CD4-positive, alpha-beta memory T cell (primary cell): ENCODE measurements around the gene CPLX1. TPM values are rescaled to one million over a fixed set of nuclear protein-coding genes. Genes with fewer than 3 reads are reported as not detected.
"Not testable (repeated sequence)": the region's sequence is repeated elsewhere in the genome, so short reads cannot be mapped to it uniquely, and the experiment has no call there.

Source experiments
- CTCF ChIA-PET: fragments of 350-600 bp; sonication (Branson Sonifier 250); formaldehyde crosslinking; loops from one replicate; lab custom pipeline; 2021; ENCODE audit warnings: inconsistent platforms; ENCODE audit not compliant: partially characterized antibody; lab: Charles Lee
- POLR2A ChIA-PET: fragments of 350-600 bp; sonication (Branson Sonifier 250); formaldehyde crosslinking; loops from one replicate; lab custom pipeline; 2021; ENCODE audit not compliant: partially characterized antibody; lab: Charles Lee
- DNase-seq, 5 donors: peaks; one replicate each; pipeline versions ENCODE4 v3.0.0 to v3.0.0-alpha.2; 2020 to 2022; ENCODE audit warnings: mixed read lengths in 1 of 5
- H3K27ac ChIP-seq: one replicate; pipeline ENCODE4 v1.7.0; 2013; ENCODE audit warnings: low read depth, low read length
- H3K27me3 ChIP-seq: 2 replicates; pipeline ENCODE4 v1.7.0; 2013; ENCODE audit warnings: mild to moderate bottlenecking, low read length, moderate library complexity; ENCODE audit not compliant: insufficient read depth
- H3K36me3 ChIP-seq: 2 replicates; pipeline ENCODE4 v1.7.0; 2013; ENCODE audit warnings: mild to moderate bottlenecking, low read length, moderate library complexity; ENCODE audit not compliant: insufficient read depth
- H3K4me1 ChIP-seq: 2 replicates; pipeline ENCODE4 v1.7.0; 2013; ENCODE audit warnings: mild to moderate bottlenecking, low read length, moderate library complexity; ENCODE audit not compliant: insufficient read depth
- H3K4me3 ChIP-seq, 2 donors: one replicate each; pipeline ENCODE4 v1.7.0; 2013; ENCODE audit warnings: low read length in 2 of 2, mild to moderate bottlenecking in 1 of 2
- H3K9me3 ChIP-seq, 2 donors: one replicate each; pipeline ENCODE4 v1.7.0; 2013; ENCODE audit warnings: low read length in 2 of 2, control low read depth in 1 of 2; ENCODE audit not compliant: control insufficient read depth in 1 of 2
- H3K27ac Mint-ChIP-seq, 7 donors: one replicate each; pipeline ENCODE4 v1.8.0; 2020 to 2021; ENCODE audit warnings: mixed read lengths in 7 of 7, mild to moderate bottlenecking in 6 of 7, inconsistent platforms in 3 of 7, moderate library complexity in 3 of 7
- H3K27me3 Mint-ChIP-seq, 2 donors: one replicate each; pipeline ENCODE4 v1.8.0; 2020 to 2021; ENCODE audit warnings: mixed read lengths in 2 of 2
- H3K36me3 Mint-ChIP-seq, 2 donors: one replicate each; pipeline ENCODE4 v1.8.0; 2020 to 2021; ENCODE audit warnings: mixed read lengths in 2 of 2, inconsistent platforms in 1 of 2, mild to moderate bottlenecking in 1 of 2
- H3K4me1 Mint-ChIP-seq, 4 donors: one replicate each; pipeline ENCODE4 v1.8.0; 2020 to 2021; ENCODE audit warnings: mixed read lengths in 4 of 4, mild to moderate bottlenecking in 1 of 4
- H3K4me3 Mint-ChIP-seq, 8 donors: one replicate each; pipeline ENCODE4 v1.8.0; 2020 to 2021; ENCODE audit warnings: mixed read lengths in 8 of 8, mild to moderate bottlenecking in 7 of 8, moderate library complexity in 6 of 8, inconsistent platforms in 3 of 8
- H3K9me3 Mint-ChIP-seq, 8 donors: one replicate each; pipeline ENCODE4 v1.8.0; 2020 to 2021; ENCODE audit warnings: mixed read lengths in 8 of 8, mild to moderate bottlenecking in 5 of 8, inconsistent platforms in 3 of 8, moderate library complexity in 1 of 8
- intact Hi-C: fragments of 100-400 bp; cut with micrococcal nuclease; formaldehyde crosslinking; loops from one replicate; pipeline ENCODE4 v1.15.1; 2023
- polyA plus RNA-seq, 2 donors: library from polyadenylated mRNA; unstranded; fragments of 300-500 nt; fragmentation: Illumina TruSeq; gene quantifications; one replicate each; pipeline ENCODE4 v1.2.3, GENCODE V29; 2021
- total RNA-seq, 2 experiments: library from RNA; stranded (reverse); gene quantifications; one replicate each; pipeline ENCODE4 v1.2.3, GENCODE V29; 2021

The CPLX1 gene
- total and polyA plus RNA-seq, 4 experiments from 2014 or later = 0.26 to 1.5 (median 0.64) TPM; not detected in 1

GRCh38 chr4:759810-760209, 66.1 kb downstream of the CPLX1 start:
- Mint-ChIP-seq H3K27ac (peak overlapping the region in 4 of 7 donors; percentile 0 to 86 (median 22)), H3K4me1 (peaks cover 18 to 44% (median 29%) of the 10 kb centered on the region in 4 donors)
- not testable (repeated sequence) for DNase-seq

DNA sequence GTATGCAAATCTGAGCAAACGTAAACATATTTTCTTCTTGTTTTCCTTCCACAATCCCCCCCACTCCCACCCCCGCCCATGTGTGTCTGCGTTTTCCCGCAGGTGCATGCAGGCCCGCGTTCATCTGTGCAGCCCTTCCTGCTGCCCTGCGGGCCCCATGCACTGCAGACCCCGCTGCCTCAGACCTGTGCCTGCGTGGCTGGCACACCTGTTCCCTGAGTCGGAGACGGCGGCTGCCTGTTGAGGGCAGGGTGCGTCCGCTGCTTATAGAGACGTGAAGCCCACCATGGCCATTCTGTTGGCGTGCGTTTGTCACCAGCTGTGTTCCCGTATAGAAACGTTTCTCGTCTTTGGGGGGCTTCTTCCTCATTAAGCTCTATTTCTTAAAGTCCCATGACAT, 68.8 kb downstream of the CPLX1 start:
- ChIA-PET CTCF (interaction anchor here (1.7 to 1.9 kb wide), 2 partner anchors 14 to 15 kb away, joined by 8 read pairs; no protein-coding TSS in a partner anchor), POLR2A (interaction anchor here (0.7 to 1.4 kb wide), 2 partner anchors 8 to 24 kb away, joined by 3 to 4 read pairs; no protein-coding TSS in a partner anchor)
- H3K27ac ChIP-seq = no peak overlapping the region

More at GRCh38 chr4:759810-760209, 66.1 kb downstream of the CPLX1 start:
- H3K27me3 Mint-ChIP-seq, H3K9me3 ChIP-seq, H3K27me3 ChIP-seq, CTCF ChIA-PET, intact Hi-C loops, H3K27ac ChIP-seq, H3K4me3 ChIP-seq, POLR2A ChIA-PET, H3K9me3 Mint-ChIP-seq: not testable (repeated sequence)
- Histone ChIP-seq H3K36me3 (peaks cover 13% of the 10 kb centered on the region), H3K4me1 (peaks cover 13% of the 10 kb centered on the region)
- Mint-ChIP-seq H3K4me3 (peak overlapping the region in 1 of 8 donors; percentile 46), H3K36me3 (peaks cover 23 to 35% of the 10 kb centered on the region in 2 donors)

DNA sequence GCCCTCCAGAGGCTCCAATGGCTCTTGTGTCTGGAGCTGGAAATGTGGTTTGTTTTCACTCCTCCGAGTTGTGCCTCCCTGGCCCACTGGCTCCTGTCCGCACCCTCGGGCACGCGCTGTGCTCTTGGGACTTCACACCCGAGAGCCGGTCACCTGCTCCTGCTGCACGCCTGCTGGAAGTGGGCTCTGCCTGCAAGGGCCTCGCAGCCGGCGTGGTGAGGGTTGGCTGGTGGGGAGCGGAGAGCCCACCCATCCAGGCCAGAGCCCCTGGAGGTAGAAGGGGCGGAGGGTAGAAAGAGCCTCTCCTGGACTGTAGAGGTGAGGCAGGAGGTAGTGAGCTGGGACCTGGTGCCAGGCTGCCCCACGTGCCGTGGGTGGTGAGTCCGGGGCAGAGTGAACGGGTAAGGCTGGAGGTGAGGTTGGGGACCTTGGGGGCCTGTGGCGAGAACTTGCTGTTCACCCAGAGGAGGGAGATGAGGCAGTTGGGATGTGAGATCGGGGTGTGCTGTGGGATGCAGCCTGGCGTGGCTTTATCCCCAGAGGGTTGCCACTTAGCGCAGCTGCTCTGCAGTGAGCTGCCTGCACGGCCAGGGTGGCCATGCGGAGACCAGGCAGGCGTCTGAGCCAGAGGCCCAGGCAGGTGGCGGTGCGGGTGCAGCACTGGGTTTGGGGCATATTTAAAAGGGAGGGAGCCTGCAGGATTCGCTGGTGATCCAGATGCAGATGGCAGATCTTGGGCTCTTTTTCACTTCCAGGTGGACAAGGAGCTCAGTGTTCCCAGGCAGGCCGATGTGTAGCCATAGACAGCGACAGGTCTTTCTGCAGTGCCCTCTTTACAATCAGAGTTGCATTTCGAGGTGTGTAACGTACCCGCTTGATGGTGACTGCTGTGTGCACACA, 71.5 kb downstream of the CPLX1 start:
- H3K4me1 Mint-ChIP-seq = peaks cover 0 to 7% (median 3%) of the 10 kb centered on the region in 4 donors
- DNase-seq = no peak
- POLR2A ChIA-PET = interaction anchor here (0.5 kb wide), 1 partner anchor 27 kb away, joined by 3 read pairs; no protein-coding TSS in a partner anchor
- H3K4me3 Mint-ChIP-seq = no peak overlapping the region
- Histone ChIP-seq H3K36me3 (peaks cover 10% of the 10 kb centered on the region), H3K27me3 (no peaks in the 10 kb centered on the region), H3K9me3 (no peaks in the 10 kb centered on the region), H3K4me3 (no peak overlapping the region), H3K27ac (no peak overlapping the region), H3K4me1 (no peaks in the 10 kb centered on the region)
- H3K27me3 Mint-ChIP-seq = no peaks in the 10 kb centered on the region
- intact Hi-C loops = no loop called here
- peaks cover 7 to 22% of the 10 kb centered on the region in 2 donors for H3K36me3 Mint-ChIP-seq
- CTCF ChIA-PET = interaction anchor here (0.7 to 1.7 kb wide), 3 partner anchors 12 to 14 kb away, joined by 3 to 6 read pairs (median 5); no protein-coding TSS in a partner anchor
- peak overlapping the region in 2 of 7 donors; percentile 12 to 35 for H3K27ac Mint-ChIP-seq
- peaks cover 0 to 4% (median 0%) of the 10 kb centered on the region in 8 donors for H3K9me3 Mint-ChIP-seq

More for the DNA sequence above, 68.8 kb downstream of the CPLX1 start:
- H3K27ac Mint-ChIP-seq = no peak overlapping the region
- H3K27me3 ChIP-seq = no peaks in the 10 kb centered on the region
- H3K9me3 Mint-ChIP-seq = peaks cover 0 to 5% (median 0%) of the 10 kb centered on the region in 8 donors
- no peaks in the 10 kb centered on the region for H3K9me3 ChIP-seq
- DNase-seq = no peak
- peaks cover 9 to 26% (median 14%) of the 10 kb centered on the region in 4 donors for H3K4me1 Mint-ChIP-seq
- H3K4me3 Mint-ChIP-seq = no peak overlapping the region
- H3K36me3 ChIP-seq = peaks cover 13% of the 10 kb centered on the region
- peaks cover 4% of the 10 kb centered on the region for H3K4me1 ChIP-seq
- peaks cover 20 to 26% of the 10 kb centered on the region in 2 donors for H3K36me3 Mint-ChIP-seq
- intact Hi-C loops = no loop called here
- no peak overlapping the region for H3K4me3 ChIP-seq
- no peaks in the 10 kb centered on the region for H3K27me3 Mint-ChIP-seq

DNA sequence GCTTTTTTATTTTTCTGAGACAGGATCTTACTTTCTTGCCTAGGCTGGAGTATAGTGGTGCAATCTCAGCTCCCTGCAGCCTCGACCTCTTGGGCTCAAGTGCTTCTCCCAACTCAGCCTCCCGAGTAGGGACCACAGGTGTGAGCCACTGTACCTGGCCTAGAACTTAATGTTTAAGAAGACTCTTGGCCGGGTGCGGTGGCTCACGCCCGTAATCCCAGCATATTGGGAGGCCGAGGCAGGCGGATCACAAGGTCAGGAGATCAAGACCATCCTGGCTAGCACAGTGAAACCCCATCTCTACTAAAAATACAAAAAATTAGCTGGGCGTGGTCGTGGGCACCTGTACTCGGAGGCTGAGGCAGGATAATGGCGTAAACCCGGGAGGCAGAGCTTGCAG, 72.7 kb downstream of the CPLX1 start:
- H3K4me1 ChIP-seq = not testable (repeated sequence)
- CTCF ChIA-PET = interaction anchor here (0.7 to 2.2 kb wide), 4 partner anchors 11 to 16 kb away, joined by 3 to 17 read pairs (median 4); no protein-coding TSS in a partner anchor
- peaks cover 7 to 22% of the 10 kb centered on the region in 2 donors for H3K36me3 Mint-ChIP-seq

GRCh38 chr4:752196-752861, 73.6 kb downstream of the CPLX1 start:
- intact Hi-C loops = no loop called here
- Mint-ChIP-seq H3K9me3 (peaks cover 0 to 4% (median 0%) of the 10 kb centered on the region in 8 donors), H3K27ac (no peak overlapping the region), H3K4me3 (no peak overlapping the region), H3K27me3 (no peaks in the 10 kb centered on the region), H3K36me3 (peaks cover 11 to 24% of the 10 kb centered on the region in 2 donors), H3K4me1 (peaks cover 0 to 7% (median 3%) of the 10 kb centered on the region in 4 donors)
- no peak for DNase-seq
- Histone ChIP-seq H3K9me3 (no peaks in the 10 kb centered on the region), H3K27ac (no peak overlapping the region), H3K4me1 (no peaks in the 10 kb centered on the region), H3K36me3 (peaks cover 10% of the 10 kb centered on the region), H3K4me3 (no peak overlapping the region), H3K27me3 (no peaks in the 10 kb centered on the region)
- ChIA-PET POLR2A (interaction anchor here (0.9 kb wide), 1 partner anchor 10 kb away, joined by 3 read pairs; no protein-coding TSS in a partner anchor), CTCF (interaction anchor here (0.9 to 2.2 kb wide), 2 partner anchors 10 to 15 kb away, joined by 3 to 17 read pairs; no protein-coding TSS in a partner anchor)

More for the DNA sequence above, 72.7 kb downstream of the CPLX1 start:
- H3K4me3 ChIP-seq, H3K9me3 Mint-ChIP-seq, H3K27me3 ChIP-seq, H3K4me3 Mint-ChIP-seq, H3K27ac Mint-ChIP-seq, H3K27me3 Mint-ChIP-seq, H3K4me1 Mint-ChIP-seq, DNase-seq, H3K36me3 ChIP-seq, H3K9me3 ChIP-seq, H3K27ac ChIP-seq, intact Hi-C loops: not testable (repeated sequence)
- POLR2A ChIA-PET = interaction anchor here (0.9 kb wide), 1 partner anchor 11 kb away, joined by 3 read pairs; no protein-coding TSS in a partner anchor

- peaks cover 0 to 7% (median 3%) of the 10 kb centered on the region in 4 donors for H3K4me1 Mint-ChIP-seq
- intact Hi-C loops = no loop called here
- no peak overlapping the region for H3K27ac ChIP-seq
- no peaks in the 10 kb centered on the region for H3K27me3 Mint-ChIP-seq
- peaks cover 0 to 4% (median 0%) of the 10 kb centered on the region in 8 donors for H3K9me3 Mint-ChIP-seq
- H3K36me3 ChIP-seq = peaks cover 10% of the 10 kb centered on the region
- no peaks in the 10 kb centered on the region for H3K9me3 ChIP-seq
- peaks cover 11 to 22% of the 10 kb centered on the region in 2 donors for H3K36me3 Mint-ChIP-seq
- H3K27ac Mint-ChIP-seq = no peak overlapping the region
- DNase-seq = no peak
- POLR2A ChIA-PET = no interaction called here
- H3K4me3 ChIP-seq = no peak overlapping the region
- no peaks in the 10 kb centered on the region for H3K27me3 ChIP-seq
- CTCF ChIA-PET = interaction anchor here (2.2 kb wide), 1 partner anchor 10 kb away, joined by 17 read pairs; no protein-coding TSS in a partner anchor
- no peak overlapping the region for H3K4me3 Mint-ChIP-seq
- H3K4me1 ChIP-seq = no peaks in the 10 kb centered on the region
Observed at GRCh38 chr4:751676-752075, 74.3 kb downstream of the CPLX1 start.
